ENCODE results near the gene PLOD2.

Gene PLOD2

DNA sequence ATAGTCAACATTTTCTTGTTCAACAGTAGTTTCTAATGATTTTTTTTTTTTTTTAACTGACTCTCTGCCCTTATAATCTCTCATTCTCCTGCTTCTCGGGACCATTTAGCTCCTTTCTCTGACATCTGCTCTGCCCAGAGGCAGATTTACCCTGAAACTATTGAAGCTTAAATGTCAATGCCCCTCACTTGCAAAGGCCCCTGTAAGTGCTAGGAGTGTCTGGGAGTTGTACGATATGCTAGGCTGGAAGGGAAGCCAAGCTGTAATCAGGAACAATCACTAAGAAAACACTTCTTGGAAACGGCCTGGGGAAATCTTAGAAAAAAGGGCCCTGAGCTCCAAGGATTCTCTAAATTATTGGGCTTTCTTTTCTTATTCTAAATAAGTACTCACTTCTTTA lies 5.8 kb upstream of the PLOD2 start:
- DNase-seq (ENCODE audit: extremely low read depth in 1 of 2, low read depth in 1 of 2), result no peak

DNA sequence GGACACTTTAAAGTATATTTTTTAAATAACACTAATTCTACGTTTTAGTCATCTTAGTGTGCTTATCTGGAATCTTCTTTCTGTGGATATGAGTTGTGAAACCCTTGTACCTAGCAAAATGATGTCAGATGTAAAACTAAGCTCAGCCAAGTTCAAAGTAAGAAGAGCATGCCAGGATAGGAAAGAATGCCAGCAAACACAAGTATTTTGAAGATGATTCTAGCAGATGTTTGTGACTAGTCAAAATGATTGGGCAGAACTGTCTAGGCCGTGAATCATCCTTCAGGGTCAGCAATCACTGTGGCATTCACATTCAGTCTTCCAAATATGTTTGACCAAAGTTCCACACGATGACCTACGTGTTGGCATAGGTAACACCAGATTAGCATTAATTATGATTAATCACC lies 5.4 kb upstream of the PLOD2 start:
- DNase-seq (ENCODE audit: extremely low read depth in 1 of 2, low read depth in 1 of 2), result no peak

DNA sequence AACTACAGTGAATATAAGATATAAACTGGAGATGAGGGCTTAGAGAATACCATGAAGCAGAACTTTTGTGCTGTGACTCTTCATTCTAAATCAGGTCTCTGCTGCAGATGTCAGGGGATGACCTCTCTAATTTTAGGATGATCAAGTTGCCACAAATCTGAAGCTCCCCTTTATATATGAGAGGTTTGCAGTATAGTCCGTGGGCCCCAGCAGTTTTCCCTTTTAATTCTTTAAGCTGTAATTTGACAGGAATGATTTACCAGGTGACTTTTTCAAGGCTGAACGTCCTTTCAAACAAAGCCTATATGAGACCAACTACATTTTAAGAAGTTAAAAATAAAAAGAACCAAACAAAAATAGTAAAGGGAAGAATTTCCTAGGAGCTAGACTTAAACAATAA lies 4.9 kb upstream of the PLOD2 start:
- no peak for DNase-seq (ENCODE audit: extremely low read depth in 1 of 2, low read depth in 1 of 2)

DNA sequence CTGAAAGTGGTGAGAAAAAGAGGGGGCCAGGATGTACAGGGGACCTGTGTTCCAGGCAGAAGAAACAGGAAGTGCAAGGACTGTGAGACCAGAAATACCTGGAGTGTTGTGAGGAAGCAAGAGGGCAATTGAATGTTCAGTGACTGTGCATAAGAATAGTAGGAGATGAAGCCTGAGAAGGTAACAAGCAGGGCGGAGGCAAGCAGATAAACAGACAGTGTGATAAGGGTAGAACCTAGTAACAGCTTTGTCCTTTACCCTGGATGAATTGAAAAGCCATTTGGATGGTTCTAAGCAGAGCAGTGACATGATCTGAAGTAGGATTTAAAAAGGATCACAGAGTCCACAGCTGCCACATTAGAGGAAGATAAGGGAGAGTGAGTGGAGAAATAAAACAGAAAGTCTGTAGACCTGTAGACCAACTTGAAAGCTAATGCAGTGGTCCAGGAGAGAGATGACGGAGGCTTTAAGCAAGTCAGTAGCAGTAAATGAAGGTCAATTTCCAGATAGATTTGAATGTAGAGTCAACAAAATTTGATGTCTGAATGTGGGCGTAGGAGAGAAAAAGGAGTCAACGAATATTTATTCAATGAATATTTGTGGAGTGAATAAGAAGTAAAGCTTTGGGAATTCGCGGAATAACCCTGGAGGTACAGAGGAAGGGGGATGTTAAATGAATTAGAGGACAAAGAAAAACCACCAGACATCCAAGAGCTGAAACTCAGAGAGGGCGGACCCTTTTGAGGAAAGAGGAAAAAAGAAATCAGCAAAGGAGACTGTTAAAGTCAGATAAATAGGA lies 4.2 kb upstream of the PLOD2 start:
- DNase-seq (ENCODE audit: extremely low read depth in 1 of 2, low read depth in 1 of 2), result no peak

DNA sequence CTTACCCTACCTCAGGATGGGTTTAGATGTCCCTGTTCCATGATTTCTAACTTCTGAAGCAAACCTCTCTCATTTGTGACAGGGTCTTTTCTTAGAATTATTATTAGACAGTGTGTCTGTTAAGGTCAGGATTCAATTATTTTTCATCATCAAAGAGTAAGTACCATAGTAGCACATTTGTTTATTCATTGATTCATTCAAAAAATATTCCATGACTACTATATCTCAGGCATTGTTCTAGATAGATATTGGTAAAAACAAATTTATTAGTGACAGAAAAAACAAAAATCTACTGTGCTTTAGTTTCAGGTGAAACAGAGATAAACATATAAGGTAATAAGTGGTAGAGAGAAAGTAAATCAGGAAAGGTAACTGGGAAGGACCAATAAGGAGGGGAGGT lies 3.5 kb upstream of the PLOD2 start:
- DNase-seq (ENCODE audit: extremely low read depth in 1 of 2, low read depth in 1 of 2), result no peak

DNA sequence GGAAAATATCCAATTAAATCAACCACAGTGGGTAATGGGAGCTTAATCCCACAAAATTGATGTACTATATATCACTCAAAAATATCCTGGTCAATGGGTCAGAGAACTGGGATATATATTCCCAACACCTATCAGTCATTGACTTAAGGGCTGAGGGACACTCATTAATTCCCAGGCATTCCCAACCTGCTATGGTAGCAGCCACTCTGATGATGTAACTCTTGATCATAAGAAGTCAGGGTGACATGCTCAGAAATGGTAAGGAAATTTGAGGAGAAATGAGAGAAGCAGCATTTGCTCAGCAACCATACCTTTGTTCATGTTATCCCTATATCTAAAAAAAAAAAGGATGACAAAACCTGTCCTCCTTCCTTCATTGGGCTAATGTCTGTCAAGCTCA lies 3.1 kb upstream of the PLOD2 start:
- DNase-seq (ENCODE audit: extremely low read depth in 1 of 2, low read depth in 1 of 2), result no peak

DNA sequence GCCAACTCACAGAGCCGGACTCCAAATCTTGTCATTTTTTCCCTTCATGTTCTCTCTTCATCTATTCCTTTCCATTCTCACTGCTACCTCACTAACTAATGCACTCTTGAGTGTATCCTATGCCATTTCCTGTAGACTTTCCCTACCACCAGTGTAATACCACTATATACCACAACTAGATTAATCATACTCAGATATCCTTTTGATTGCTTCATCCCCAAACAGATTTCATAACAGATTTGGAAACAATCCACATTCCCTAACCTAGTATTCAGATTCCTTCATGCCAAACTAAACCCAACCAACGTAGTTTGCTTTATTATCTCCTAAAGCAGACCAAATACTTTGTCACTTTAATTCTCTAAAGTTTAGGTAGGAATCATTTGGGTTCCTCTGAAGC lies 2.6 kb upstream of the PLOD2 start:
- DNase-seq (ENCODE audit: extremely low read depth in 1 of 2, low read depth in 1 of 2), result no peak

DNA sequence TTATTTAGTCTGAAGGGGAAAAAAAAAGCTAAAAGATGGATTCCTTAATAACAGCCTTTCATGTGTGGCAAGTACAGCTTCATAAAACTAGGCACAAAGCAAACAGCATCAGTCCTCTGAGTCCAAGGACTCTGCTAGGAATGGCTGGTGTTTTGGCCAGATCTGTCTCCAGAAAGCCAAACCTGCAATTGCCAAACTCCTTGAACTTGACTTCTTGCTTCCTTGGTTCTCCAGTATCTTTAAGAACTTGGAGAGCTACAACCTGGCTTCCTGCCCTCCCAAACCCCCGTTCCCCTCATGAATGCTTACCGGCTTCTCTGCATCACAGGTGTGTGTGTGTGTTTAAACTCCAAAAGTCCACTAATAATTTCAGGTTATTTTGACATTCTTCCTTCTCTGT lies 1.6 kb upstream of the PLOD2 start:
- DNase-seq (ENCODE audit: extremely low read depth in 1 of 2, low read depth in 1 of 2), result no peak

DNA sequence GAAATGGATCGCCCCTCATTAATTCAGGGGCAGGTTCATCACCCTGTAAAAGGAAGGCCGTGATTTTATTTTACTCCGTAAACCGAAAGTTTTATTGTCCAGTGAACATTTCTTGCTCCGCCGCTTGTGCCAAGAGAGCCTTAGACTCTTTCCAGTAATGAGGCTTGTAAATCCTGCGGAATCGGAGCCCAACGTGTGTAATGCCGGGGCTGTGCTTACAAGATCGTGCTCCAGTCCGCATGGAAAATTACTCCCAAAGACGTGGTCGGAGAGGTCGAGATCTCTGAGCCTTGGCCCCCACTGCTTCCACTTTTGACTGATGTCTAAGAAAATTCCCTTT lies 649 bp upstream of the PLOD2 start:
- no peak for DNase-seq (ENCODE audit: extremely low read depth in 1 of 2, low read depth in 1 of 2)

DNA sequence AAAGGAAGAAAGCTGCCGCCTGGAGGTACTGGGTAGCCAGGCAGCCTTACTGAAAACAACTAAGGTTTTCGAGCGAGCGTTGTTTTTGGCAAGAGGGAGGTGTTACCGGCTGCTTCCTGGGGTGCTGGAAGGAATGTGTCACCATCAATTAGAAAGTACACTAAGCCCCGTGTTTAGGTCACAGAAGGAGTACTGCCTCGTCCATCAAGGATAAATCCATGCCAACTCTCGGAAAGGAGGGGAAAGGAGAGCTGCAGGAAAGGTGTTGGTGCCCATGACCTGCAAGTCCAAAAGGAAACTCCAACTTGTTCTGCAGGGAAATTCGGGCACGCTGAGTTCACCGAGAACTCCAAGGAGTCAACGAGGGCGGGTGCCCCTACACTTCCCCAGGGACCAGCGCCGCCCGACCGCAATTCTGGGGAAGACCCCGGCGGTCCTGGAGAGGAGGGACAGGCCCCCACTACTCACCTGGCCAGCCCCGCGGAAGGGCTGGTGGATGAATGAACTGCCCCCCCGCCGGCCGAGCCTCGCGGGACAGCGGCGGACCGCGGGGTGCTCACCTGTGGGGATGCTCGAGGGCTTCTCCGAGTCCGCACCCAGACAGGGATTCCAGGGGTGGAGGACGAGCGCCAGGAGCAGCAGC lies 542 bp downstream of the PLOD2 start:
- DNase-seq (ENCODE audit: extremely low read depth in 1 of 2, low read depth in 1 of 2), result no peak

DNA sequence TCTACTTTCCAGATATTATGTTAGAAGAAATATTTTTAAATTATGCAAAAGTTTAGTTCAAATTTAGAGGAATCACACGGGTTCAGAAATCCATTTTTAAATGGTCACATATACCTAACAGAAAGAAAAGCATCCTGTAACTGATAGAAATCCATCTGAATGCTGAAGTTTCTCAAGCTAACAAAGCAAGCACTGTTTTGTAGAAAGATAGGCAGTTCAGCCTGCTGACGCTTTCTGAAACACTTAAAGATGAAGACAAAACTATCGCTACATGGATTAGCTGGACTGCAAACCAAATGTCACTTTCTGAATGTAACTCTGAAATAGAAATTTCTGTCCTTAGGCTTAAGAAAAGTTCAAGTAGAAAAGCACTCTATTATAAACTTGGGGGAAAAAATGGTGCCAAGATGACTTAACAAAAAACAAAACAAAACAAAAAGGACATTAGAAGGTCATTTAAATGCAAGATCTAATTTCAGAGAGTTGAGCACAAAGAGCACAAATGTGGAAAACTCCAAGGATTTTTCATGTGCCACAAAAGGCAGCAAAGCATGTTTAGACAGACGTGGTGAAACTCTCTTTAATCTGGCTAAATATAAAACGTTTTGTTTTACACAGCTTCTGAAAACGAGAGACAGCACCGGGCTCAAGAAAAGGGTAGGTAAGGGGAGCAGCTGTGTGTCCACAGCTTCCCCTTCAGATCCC lies 1.2 kb downstream of the PLOD2 start:
- DNase-seq (ENCODE audit: extremely low read depth in 1 of 2, low read depth in 1 of 2), result no peak

DNA sequence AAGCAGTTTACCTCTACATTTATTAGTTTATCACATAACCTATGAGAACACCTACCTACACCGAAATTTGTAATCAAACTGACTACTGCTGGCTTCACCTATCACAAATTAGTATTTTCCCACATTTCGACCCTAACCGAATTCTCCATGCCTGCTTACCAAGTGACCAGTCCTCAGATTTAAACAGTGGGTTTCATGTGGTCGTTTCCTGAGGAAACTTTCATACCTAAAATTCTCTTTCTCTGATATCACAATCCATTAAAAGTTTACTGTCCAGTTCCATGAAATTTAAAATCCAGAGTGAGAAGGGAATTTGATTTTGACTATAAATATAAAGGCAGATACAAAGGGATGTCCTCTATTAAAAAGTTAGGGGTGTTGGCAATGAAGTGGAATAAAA lies 1.9 kb downstream of the PLOD2 start:
- DNase-seq (ENCODE audit: extremely low read depth in 1 of 2, low read depth in 1 of 2), result no peak

DNA sequence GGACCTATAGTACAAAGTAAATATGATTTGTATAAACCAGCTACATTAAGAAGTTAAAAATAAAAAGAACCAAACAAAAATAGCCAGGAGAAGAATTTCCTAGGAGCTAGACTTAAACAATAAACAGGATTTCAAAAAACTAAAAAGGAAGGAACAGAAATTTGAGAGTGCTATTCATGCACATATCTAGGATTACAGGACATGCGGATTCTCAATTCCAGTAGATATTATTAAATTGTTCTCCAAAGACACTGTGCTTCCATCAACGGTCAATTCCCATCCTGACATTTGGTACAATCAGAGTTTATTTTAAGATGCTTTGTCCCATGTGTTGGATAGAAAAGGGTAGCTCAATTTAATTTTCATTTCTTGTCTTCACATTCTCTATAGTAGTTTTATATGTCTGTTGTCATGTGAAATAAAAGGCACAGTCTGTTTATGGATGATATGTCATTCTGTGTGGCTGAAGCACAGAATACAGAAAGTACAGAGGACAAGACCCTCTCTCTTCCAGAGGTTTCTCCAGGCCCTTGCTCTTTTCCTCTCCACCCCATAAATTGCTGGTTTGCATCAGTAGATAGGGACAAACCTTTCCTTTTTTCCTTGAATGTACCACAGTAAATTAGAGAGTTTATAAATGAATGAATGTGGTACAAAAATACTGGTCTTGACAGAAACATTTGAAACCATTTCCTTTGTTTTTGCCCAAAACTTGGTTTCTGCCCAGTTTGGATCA lies 3.5 kb downstream of the PLOD2 start:
- no peak for DNase-seq (ENCODE audit: extremely low read depth in 1 of 2, low read depth in 1 of 2)

DNA sequence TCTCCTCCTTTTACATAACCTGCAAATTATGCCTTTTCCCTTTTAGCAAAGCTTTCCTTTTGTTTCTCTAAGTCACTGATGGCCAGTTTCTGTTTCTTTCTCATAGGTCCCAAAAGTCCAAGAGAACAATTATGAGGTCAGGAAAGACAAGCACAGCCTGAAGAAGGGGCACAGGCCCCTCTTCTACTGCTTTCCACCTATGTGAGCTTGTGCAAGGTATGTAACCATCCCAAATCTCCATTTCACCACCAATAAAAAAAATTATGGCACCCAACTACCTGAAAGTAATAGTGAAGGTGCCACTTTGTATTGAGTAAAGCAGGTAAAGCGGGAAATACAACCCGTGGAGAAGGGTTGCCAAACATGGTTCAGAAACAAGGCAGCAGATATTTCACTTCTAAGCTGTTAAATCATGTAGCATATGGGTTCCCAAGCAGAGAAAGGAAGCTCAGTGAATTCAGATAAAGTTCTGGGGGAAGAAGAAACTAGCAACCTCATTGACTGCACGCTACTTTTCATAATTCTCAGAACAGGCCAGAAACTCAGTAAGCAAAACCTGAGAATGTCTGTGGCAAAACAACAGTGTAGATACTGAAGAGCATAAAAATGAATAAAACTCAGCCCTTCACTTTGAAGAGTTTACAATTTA lies 4.2 kb downstream of the PLOD2 start:
- no peak for DNase-seq (ENCODE audit: extremely low read depth in 1 of 2, low read depth in 1 of 2)

DNA sequence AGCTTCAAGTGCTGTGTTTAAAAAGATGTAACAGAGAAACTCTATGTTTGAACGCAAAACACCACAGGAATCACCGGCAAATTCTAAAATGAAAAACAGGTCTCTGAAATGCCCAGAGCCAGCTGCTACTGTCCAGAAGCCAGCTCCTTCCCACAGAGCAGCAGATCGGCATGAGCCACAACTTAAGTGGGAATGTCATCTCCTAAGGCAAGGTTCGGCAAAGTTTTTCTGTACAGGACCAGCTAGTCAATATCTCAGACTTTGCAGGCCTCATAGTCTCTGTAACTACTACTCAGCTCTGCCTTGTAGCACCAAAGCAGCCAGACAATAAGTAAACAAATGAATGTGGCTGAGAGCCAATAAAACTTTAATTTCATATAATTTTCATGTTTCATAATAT lies 4.9 kb downstream of the PLOD2 start:
- DNase-seq (ENCODE audit: extremely low read depth in 1 of 2, low read depth in 1 of 2), result no peak

DNA sequence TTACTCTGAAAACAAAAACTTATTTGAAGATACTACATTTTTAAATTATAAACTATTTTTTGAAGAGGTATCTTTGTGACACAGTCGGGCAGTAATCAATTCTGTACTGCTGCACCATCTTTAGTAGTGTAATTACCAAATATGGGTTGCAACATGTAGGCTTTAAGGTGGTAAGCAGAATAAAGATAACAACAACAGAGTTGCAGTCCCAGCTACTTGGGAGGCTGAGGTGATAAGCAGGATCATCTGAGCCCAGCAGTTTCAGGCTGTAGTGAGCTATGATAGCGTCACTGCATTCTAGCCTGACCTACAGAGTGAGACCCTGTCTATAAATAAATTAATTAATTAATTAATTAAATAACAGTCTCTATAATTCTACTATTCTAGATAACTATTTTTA lies 6.0 kb downstream of the PLOD2 start:
- no peak for DNase-seq (ENCODE audit: extremely low read depth in 1 of 2, low read depth in 1 of 2)

DNA sequence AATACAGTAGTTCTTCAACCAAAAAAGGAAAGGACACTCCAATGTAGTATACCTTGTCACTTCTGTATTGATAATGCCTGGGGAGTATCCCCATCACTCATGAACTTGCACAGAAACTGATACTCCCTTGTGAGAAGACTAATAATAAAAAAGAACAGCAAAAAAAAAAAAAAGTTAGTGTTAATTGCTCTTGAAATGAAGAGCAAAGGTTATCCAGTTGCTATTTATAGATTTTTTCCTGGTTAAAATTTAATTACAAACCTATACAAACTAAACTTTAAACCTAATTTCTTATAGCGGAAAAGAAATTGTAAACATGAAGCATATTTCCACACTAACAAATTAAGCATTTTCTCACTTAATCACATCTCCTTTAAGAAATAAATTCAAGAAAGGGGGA lies 6.7 kb downstream of the PLOD2 start:
- no peak for DNase-seq (ENCODE audit: extremely low read depth in 1 of 2, low read depth in 1 of 2)

DNA sequence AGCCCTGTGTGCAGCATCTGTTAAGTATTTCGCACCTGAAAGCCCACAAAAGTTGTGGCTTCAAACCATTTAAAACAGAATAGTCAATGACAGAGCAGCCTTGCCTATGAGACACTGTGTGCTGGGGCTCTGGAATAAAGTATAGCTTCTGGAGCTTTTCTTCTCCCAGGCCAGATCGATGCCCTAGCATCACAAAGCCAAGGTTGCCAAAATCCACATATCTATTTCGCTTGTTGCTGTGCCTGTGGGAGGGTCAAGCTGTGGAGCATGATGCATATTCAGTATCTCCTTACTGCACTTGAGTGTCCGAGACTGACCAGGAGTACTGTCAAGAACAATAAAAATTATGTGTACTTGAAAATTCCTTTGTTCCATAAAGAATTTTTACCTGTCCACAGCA lies 7.6 kb downstream of the PLOD2 start:
- DNase-seq (ENCODE audit: extremely low read depth in 1 of 2, low read depth in 1 of 2), result no peak

DNA sequence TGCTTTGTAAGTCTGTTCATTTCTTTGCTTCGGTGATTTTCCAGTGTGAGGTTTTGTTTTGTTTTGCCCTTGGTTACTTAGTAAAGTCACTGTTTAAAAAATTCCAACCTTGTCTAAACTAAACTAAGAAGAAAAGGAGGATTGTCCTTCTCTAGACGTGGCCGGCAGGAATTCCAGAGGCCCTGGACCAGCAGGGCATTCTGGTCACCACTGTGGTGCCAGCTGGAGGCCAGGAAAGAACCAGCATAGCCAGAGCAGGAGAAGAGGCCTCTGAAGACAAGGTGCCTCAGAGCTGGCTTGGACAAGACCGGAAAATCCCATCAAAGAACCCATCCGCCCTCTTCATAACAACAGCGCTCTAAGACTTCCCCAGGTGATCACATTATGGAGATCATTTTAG lies 8.2 kb downstream of the PLOD2 start:
- DNase-seq (ENCODE audit: extremely low read depth in 1 of 2, low read depth in 1 of 2), result no peak

DNA sequence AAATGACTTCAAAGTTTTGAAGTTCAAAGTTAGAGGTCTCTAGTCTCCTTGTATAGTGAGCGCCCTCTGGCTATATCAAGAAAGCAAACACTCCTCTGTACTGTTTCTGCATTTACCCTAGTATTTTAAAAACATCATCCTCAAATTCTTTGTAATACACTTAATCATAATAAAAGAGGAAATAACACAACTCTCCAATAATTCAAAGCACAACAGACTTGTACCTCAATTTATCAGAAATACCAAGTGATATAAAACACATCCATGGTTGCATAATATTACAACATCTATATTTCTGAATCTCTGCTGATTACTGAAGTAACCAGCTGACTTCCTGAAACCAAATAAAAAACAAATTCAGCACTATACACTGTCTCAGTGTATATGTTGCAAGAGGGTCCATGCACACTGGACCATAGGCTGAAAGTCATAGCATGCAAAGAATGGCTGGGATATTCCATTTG lies 12.5 kb downstream of the PLOD2 start:
- DNase-seq (ENCODE audit: extremely low read depth in 1 of 2, low read depth in 1 of 2), result no peak

DNA sequence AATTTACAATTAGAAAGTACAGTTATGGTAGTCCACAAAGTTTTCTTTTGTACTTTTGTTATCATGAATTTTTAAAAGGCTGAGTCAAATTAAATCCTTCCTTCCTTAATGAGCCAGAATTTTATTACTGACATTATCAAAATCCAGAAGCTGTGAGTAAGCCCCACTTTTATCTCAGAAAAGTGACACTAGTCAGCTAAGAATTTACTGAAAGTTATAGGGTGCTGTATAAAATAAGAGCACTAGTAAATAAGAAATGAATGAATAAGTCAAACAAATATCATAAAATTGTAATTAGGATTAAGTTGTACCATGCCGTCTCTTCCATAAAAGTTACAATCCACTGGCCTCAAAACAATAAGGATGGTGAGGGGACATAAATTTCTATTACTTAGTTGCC lies 15.3 kb downstream of the PLOD2 start:
- no peak for DNase-seq (ENCODE audit: extremely low read depth in 1 of 2, low read depth in 1 of 2)

Data from stimulated activated CD8-positive, alpha-beta memory T cell treated with anti-CD3 and anti-CD28 coated beads, Interleukin-7, amount 100 ng/mL, for 48 hours (primary cell).